Measurements from ENCODE around the gene ANO7.

DNA sequence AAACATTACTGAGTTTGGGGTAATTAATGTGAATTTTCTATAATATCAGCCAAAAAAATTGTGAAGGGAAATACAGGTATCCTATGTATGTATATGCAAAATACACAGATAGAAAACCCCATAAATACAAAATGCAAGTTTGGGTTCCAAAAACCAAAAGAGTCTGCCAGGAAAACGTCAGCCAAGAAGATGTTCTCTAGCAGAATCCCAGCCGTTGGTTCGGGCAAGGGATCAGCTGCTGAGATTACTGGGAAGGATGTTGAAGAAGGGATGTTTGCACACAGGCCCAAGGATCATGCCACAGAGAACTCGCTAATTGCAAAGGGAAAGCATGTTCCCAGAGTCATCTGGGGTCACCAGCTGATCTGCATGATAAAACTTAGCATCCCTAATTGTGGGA lies 9.5 kb upstream of the ANO7 start:
- TF ChIP-seq, protein P1, sequence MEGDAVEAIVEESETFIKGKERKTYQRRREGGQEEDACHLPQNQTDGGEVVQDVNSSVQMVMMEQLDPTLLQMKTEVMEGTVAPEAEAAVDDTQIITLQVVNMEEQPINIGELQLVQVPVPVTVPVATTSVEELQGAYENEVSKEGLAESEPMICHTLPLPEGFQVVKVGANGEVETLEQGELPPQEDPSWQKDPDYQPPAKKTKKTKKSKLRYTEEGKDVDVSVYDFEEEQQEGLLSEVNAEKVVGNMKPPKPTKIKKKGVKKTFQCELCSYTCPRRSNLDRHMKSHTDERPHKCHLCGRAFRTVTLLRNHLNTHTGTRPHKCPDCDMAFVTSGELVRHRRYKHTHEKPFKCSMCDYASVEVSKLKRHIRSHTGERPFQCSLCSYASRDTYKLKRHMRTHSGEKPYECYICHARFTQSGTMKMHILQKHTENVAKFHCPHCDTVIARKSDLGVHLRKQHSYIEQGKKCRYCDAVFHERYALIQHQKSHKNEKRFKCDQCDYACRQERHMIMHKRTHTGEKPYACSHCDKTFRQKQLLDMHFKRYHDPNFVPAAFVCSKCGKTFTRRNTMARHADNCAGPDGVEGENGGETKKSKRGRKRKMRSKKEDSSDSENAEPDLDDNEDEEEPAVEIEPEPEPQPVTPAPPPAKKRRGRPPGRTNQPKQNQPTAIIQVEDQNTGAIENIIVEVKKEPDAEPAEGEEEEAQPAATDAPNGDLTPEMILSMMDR (IDR thresholded peaks at IDR 0.05) = no peak
- TF ChIP-seq POLR2A (IDR thresholded peaks at IDR 0.05) = no peak
